WI38 (cell line): ENCODE data around the gene SH3TC2.

ENCODE experiments used
- H3K4me3 ChIP-seq: 2 replicates; pipeline ENCODE4 v1.5.1; 2011; ENCODE audit warnings: low read depth, mild to moderate bottlenecking, control low read depth, low read length
- TF ChIP-seq, protein P1 (sequence below): IDR thresholded peaks from 2 replicates; pipeline ENCODE4 v1.5.1; 2012; ENCODE audit warnings: low read depth, mild to moderate bottlenecking, control low read depth, low read length

The SH3TC2 gene

DNA sequence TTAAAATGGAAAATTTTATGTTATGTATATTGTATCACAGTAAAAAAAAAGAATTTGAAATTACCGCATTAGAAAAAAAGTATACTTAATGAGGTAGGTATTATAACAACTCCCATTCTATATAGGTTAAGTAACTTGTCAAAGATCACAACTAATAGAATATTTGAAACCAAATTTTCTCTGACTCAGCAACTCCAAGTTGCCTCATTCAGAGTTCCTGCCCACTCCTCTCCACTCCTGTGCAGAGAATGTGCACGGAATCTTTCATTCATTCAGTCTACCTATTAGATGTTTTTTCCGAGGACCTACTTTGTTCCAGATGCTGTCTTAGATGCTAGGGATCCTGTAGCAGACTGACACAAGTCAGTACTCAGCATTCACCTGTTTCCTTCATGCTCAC is 15.4 kb downstream of the SH3TC2 start:
- H3K4me3 ChIP-seq, result no peak overlapping the region
- TF ChIP-seq, protein P1, sequence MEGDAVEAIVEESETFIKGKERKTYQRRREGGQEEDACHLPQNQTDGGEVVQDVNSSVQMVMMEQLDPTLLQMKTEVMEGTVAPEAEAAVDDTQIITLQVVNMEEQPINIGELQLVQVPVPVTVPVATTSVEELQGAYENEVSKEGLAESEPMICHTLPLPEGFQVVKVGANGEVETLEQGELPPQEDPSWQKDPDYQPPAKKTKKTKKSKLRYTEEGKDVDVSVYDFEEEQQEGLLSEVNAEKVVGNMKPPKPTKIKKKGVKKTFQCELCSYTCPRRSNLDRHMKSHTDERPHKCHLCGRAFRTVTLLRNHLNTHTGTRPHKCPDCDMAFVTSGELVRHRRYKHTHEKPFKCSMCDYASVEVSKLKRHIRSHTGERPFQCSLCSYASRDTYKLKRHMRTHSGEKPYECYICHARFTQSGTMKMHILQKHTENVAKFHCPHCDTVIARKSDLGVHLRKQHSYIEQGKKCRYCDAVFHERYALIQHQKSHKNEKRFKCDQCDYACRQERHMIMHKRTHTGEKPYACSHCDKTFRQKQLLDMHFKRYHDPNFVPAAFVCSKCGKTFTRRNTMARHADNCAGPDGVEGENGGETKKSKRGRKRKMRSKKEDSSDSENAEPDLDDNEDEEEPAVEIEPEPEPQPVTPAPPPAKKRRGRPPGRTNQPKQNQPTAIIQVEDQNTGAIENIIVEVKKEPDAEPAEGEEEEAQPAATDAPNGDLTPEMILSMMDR, result no peak

DNA sequence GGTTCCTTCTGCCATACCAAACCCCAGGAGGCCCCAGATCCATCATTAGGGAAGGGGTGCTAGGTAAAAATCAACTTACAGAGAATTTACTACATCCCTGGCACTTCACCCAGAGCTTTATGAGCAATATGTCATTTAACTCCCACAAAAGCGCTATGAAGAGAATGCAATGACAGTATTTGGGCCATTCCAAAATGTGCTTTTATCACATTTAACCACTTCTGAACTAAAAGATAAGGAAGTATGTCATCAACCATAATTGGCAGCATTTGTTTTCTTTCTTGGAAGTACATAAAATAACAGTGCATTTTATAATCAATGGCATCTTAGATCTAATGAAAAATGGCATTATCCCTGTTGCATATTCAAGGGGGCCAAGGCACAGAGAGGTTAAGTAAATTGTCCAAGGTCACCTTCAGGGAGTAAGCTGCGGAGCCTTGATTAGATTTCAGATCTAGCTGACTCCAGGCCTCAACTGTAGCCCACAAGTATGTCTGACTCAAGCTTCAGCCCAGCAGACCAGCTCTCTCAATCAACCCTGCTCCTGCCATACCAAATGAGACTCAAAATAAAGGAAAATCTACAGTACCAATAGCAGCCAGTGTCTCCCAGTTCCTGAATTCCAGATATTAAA is 16.5 kb downstream of the SH3TC2 start:
- TF ChIP-seq, protein P1, result no peak

DNA sequence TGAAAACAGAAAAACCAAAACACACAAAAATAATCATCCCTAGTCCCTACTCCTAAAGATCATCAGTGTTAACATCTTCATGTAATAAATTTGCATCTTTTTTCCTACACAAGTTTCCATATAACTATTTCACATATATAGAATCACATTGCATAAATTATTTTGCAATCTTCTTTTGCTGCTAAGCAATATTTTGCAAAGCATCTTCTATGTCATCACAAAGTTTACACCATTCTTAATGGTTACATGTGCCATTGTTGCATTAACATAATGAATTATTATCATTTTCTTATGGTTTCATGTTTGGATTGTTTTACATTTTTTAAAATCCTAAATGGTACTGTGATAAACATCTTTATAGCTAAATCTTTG is 17.8 kb downstream of the SH3TC2 start:
- TF ChIP-seq, protein P1, result no peak

More for the DNA sequence above, 16.5 kb downstream of the SH3TC2 start:
- no peak overlapping the region for H3K4me3 ChIP-seq

DNA sequence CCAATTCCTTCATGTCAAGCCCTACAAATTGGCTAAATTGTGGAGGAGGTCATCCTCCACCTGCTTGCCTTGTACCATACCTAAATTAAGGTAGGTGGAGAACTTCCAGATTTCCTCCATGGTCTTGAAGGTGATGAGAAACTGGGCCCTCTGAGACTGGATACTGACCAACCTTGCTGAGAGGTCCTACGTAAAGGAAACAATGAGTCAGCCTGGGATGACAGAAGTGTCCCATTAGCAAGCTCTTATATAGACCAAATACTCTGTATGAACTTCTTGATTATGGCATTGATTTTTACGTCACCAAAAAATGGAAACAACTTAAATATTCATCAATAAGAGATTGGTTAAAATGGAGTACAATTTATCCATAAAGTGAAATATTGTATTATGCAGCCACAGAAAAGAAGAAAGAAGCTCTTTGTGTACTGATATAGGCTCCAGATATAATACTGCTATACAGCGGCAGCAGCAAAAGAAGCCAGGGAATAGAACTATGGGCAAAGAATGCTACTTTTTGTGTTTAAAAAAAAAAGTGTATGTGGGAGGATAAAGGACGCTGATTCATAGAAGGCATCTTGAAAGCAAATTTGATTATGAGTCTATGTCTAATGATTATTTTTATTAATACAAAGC is 18.3 kb downstream of the SH3TC2 start:
- TF ChIP-seq, protein P1, result no peak
- H3K4me3 ChIP-seq, result no peak overlapping the region

More for the DNA sequence above, 17.8 kb downstream of the SH3TC2 start:
- H3K4me3 ChIP-seq, result no peak overlapping the region

DNA sequence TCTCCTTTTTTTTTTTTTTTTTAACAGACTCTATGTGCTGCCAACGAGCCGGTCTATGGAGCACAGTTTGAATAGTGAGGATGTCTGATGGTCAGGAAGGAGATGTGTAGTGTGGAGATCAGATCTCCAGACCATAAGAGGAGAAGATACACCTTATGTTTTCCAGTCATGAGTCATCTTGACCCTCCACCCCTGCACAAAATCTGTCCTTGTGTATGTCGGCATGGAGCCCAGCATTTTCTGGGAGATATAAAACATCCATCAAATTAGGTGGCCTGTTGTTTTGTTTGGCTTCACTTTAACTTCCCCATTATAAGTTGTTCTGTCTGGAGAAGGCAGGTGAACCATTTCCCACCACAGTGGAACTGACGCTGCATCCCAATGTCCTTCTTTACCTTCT is 19.2 kb downstream of the SH3TC2 start:
- TF ChIP-seq, protein P1, result no peak
- H3K4me3 ChIP-seq, result no peak overlapping the region

DNA sequence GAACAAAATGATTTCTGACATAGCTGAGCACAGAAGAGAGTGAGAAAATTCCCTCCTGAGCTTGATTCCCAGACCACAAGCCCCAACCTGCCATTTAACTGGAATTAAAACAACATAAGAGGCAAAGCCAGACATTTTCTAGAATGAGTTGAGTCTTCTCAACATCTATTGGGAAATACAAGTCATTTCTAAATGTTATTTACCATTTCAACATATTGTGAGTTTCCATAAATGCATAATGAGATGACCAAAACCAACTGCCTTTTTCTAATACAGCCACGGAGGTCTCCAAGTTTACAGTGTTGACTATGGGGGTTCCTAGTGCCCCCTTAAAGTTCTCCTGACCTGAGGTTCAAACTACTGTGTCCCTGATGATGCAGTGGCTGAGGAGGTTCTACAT is 20.0 kb downstream of the SH3TC2 start:
- TF ChIP-seq, protein P1, result no peak
- no peak overlapping the region for H3K4me3 ChIP-seq

DNA sequence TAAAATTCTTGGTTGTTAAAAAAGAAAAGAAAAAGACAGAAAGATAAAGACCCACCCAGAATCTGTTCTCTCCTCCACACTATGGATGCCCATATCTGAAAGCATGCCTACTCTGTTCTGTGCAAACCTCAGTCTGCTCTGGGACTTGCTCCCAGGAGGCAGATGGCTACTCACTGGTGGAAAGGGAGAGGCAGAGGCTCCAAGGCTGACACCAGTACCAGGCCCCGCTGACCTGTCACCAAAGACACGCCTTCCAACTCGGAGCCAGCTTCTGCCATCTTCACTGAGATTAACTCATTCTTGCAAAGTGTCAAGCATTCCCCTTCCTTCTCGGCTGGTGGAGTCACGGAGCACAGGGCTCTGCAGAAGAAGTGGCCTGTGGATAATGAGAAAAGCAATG is 21.6 kb downstream of the SH3TC2 start:
- TF ChIP-seq, protein P1, result no peak
- H3K4me3 ChIP-seq, result no peak overlapping the region
